ENCODE data around the gene MEIS2.
A peak's percentile ranks its signal among the peaks of the same experiment; 100 is the strongest.

The MEIS2 gene

GRCh38 chr15:37040072-37040742 lies 60.1 kb downstream of the MEIS2 start:
- no peak for DNase-seq (ENCODE audit: insufficient read length, low spot score)
- FAIRE-seq = no peak
- no peak for TF ChIP-seq PAX5 (IDR thresholded peaks at IDR 0.05; ENCODE audit: insufficient read depth, low read length, severe bottlenecking)
- TF ChIP-seq POU2F2 (IDR thresholded peaks at IDR 0.05; ENCODE audit: low read depth, low read length) = no peak
- no peak for TF ChIP-seq POLR2A (IDR thresholded peaks at IDR 0.05; ENCODE audit: low read depth, low read length)
- TF ChIP-seq POLR2AphosphoS5 (IDR thresholded peaks at IDR 0.05; ENCODE audit: low read depth, low read length) = no peak

- TF ChIP-seq POLR2A (IDR thresholded peaks at IDR 0.05; ENCODE audit: low read depth, low read length) (no peak), SPI1 (IDR thresholded peaks at IDR 0.05; ENCODE audit: low read depth, low read length) (no peak), TAF1 (IDR thresholded peaks at IDR 0.05; ENCODE audit: low read depth, low read length) (no peak), POLR2AphosphoS5 (IDR thresholded peaks at IDR 0.05; ENCODE audit: low read depth, low read length) (no peak), PAX5 (IDR thresholded peaks at IDR 0.05; ENCODE audit: insufficient read depth, low read length, severe bottlenecking) (no peak), POU2F2 (IDR thresholded peaks at IDR 0.05; ENCODE audit: low read depth, low read length) (no peak)
- DNase-seq (ENCODE audit: insufficient read length, low spot score) = no peak
- FAIRE-seq = no peak
Measured at GRCh38 chr15:37038716-37039106, 61.6 kb downstream of the MEIS2 start.

- TF ChIP-seq SPI1 (IDR thresholded peaks at IDR 0.05; ENCODE audit: low read depth, low read length) (no peak), PAX5 (IDR thresholded peaks at IDR 0.05; ENCODE audit: insufficient read depth, low read length, severe bottlenecking) (no peak), TAF1 (IDR thresholded peaks at IDR 0.05; ENCODE audit: low read depth, low read length) (no peak), POLR2A (IDR thresholded peaks at IDR 0.05; ENCODE audit: low read depth, low read length) (no peak), POLR2AphosphoS5 (IDR thresholded peaks at IDR 0.05; ENCODE audit: low read depth, low read length) (no peak), POU2F2 (IDR thresholded peaks at IDR 0.05; ENCODE audit: low read depth, low read length) (no peak)
- DNase-seq (ENCODE audit: insufficient read length, low spot score) (no peak), FAIRE-seq (no peak)
Measured at GRCh38 chr15:37037850-37038715, 62.3 kb downstream of the MEIS2 start.

- TF ChIP-seq PAX5 (IDR thresholded peaks at IDR 0.05; ENCODE audit: insufficient read depth, low read length, severe bottlenecking) = no peak
- no peak for TF ChIP-seq POLR2AphosphoS5 (IDR thresholded peaks at IDR 0.05; ENCODE audit: low read depth, low read length)
- no peak for TF ChIP-seq TAF1 (IDR thresholded peaks at IDR 0.05; ENCODE audit: low read depth, low read length)
- TF ChIP-seq SPI1 (IDR thresholded peaks at IDR 0.05; ENCODE audit: low read depth, low read length) = no peak
- TF ChIP-seq POU2F2 (IDR thresholded peaks at IDR 0.05; ENCODE audit: low read depth, low read length) = no peak
- no peak for TF ChIP-seq POLR2A (IDR thresholded peaks at IDR 0.05; ENCODE audit: low read depth, low read length)
- FAIRE-seq = no peak
Measured at GRCh38 chr15:37037071-37037655, 63.2 kb downstream of the MEIS2 start.

DNA sequence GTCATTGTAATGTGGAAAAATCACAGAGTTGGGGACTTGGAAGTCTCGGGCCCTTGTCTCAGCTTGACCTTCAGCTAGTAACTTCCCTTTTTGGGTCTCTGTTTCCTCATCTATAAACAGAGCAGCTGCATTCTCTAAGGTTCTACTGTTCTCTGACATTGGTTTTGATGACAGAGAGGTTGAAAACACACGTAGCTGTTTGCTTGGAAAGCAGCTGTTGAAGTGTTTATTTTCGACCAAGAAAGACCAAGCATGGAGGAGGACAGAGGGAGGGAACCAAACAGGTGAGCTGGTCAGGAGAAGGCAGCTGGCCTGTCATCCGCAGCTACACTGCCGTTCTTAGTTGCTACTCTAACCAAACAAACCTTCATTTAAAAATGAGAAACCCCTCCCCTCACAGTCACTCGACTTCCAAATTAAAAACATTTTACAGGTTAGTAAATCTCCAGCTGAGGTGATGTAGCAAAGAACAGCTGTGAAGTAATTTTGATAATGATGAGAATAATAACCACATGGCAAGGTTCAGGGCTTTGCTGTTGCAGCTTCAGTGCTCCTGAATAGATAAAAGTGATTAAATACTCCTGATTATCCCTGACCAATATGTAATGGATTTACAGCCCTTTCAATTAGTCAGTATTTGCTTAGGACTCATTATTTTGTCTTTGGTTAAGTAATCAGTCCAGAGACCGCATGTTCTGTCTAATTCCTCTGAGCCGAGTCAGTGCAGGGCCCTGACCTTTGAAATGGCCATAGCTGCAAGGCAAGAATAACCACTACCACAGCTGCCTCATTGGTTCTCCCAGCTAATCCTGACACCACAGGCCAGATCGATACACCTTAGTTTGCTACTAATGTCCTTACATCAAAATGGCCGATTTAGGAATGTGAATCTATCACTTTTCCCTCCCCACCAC lies 65.3 kb downstream of the MEIS2 start:
- FAIRE-seq = no peak
- TF ChIP-seq PAX5 (IDR thresholded peaks at IDR 0.05; ENCODE audit: insufficient read depth, low read length, severe bottlenecking) (no peak), SPI1 (IDR thresholded peaks at IDR 0.05; ENCODE audit: low read depth, low read length) (no peak), TAF1 (IDR thresholded peaks at IDR 0.05; ENCODE audit: low read depth, low read length) (no peak), POLR2A (IDR thresholded peaks at IDR 0.05; ENCODE audit: low read depth, low read length) (no peak), POLR2AphosphoS5 (IDR thresholded peaks at IDR 0.05; ENCODE audit: low read depth, low read length) (no peak), POU2F2 (IDR thresholded peaks at IDR 0.05; ENCODE audit: low read depth, low read length) (no peak)
- no peak for DNase-seq (ENCODE audit: insufficient read length, low spot score)

More at GRCh38 chr15:37037071-37037655, 63.2 kb downstream of the MEIS2 start:
- DNase-seq (ENCODE audit: insufficient read length, low spot score) = no peak

- DNase-seq (ENCODE audit: insufficient read length, low spot score) (no peak), FAIRE-seq (no peak)
- TF ChIP-seq POLR2AphosphoS5 (IDR thresholded peaks at IDR 0.05; ENCODE audit: low read depth, low read length) = no peak
- no peak for TF ChIP-seq PAX5 (IDR thresholded peaks at IDR 0.05; ENCODE audit: insufficient read depth, low read length, severe bottlenecking)
- no peak for TF ChIP-seq POLR2A (IDR thresholded peaks at IDR 0.05; ENCODE audit: low read depth, low read length)
- no peak for TF ChIP-seq TAF1 (IDR thresholded peaks at IDR 0.05; ENCODE audit: low read depth, low read length)
- TF ChIP-seq POU2F2 (IDR thresholded peaks at IDR 0.05; ENCODE audit: low read depth, low read length) = no peak
- no peak for TF ChIP-seq SPI1 (IDR thresholded peaks at IDR 0.05; ENCODE audit: low read depth, low read length)
Measured at GRCh38 chr15:37034392-37034791, 66.0 kb downstream of the MEIS2 start.

DNA sequence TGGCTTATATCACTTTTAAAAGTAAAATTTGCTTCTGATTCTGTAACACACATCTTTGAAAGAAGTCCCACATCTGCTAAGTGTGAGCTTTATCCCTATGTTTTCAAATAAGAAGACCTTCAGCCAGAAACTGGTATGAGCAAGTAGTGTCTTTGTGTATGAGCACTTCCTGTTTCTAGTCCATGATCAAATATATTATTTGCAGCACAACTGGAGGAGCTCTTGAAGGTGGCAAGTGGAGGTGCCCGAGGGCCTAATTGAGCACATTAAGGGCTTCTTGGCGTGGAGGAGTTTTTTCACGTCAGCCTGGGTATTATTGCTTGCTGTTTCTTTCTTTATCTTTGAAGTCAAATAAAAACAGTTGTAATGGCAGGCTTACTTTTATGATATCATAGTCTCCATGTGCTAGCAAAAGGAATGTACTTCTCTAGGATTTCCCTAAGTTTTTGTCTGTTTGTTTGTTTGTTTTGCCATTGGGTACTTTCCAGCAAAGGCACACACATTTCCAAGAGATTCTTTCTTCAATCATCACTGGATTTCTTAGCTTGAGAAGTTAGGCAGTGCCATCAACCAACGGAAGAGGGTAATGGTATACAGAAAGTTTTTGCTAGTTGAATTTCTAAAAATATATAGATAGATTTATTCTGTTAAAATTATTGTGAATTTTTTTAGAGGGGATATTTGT lies 68.1 kb downstream of the MEIS2 start:
- TF ChIP-seq POU2F2 (IDR thresholded peaks at IDR 0.05; ENCODE audit: low read depth, low read length) (no peak), SPI1 (IDR thresholded peaks at IDR 0.05; ENCODE audit: low read depth, low read length) (peak; percentile 50)
- no peak for DNase-seq (ENCODE audit: insufficient read length, low spot score)
- FAIRE-seq = no peak

DNA sequence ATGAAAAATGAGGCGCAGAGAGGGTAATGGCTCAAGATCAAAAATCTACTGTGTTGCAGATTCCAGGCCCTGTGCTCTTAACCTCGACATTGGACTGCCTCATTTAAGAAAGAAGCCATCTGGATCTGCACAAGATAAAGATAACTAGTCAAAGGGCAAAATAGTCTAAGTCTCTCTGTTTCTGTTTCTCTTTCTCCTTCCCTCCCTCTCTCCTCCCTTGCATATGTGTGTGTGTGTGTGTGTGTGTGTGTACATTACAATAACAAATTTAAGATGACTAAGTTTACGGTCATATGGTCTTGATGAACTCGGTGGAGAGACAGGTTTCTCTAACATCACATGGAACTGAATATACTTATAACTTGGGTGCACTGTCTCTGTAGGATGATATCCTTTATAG lies 69.2 kb downstream of the MEIS2 start:
- no peak for TF ChIP-seq PAX5 (IDR thresholded peaks at IDR 0.05; ENCODE audit: insufficient read depth, low read length, severe bottlenecking)
- no peak for TF ChIP-seq POU2F2 (IDR thresholded peaks at IDR 0.05; ENCODE audit: low read depth, low read length)
- no peak for FAIRE-seq
- no peak for DNase-seq (ENCODE audit: insufficient read length, low spot score)
